HCT116 (cell line): ENCODE measurements around the gene ZBTB42. TPM values are rescaled to one million over a fixed set of nuclear protein-coding genes. Genes with fewer than 3 reads are reported as not detected.

Experiments used
- ATAC-seq: fragments of 200-7000 bp; cut with Tn5 transposase; 2 replicates; pipeline ENCODE4 v1.9.1; 2020; ENCODE audit warnings: mild to moderate bottlenecking, moderate library complexity
- BruUV-seq: library from RNA; stranded (reverse); fragments of 400-500 nt; replicated peaks from 2 replicates; lab custom pipeline; 2021; lab: Mats Ljungman, UMichigan
- CTCF ChIA-PET: fragments of 300-600 bp; sonication (Branson Sonifier 250); formaldehyde crosslinking; loops from one replicate; lab custom pipeline; 2021; ENCODE audit warnings: antibody characterized with exemption; lab: Charles Lee
- POLR2A ChIA-PET: fragments of 300-600, 350-600 bp; sonication (Branson Sonifier 250); formaldehyde crosslinking; loops from one replicate; lab custom pipeline; 2021; ENCODE audit warnings: antibody characterized with exemption; lab: Charles Lee
- RAD21 ChIA-PET, 2 experiments: fragments of 300-600 bp; sonication (Branson Sonifier 250); formaldehyde crosslinking; loops; one replicate each; lab custom pipeline; 2023; ENCODE audit warnings: low total read pairs in 2 of 2; ENCODE audit not compliant: uncharacterized antibody in 2 of 2, unreplicated experiment in 2 of 2, low non-redundant PET in 1 of 2; lab: Charles Lee
- DNase-seq: peaks from one replicate; pipeline ENCODE4 v3.0.0-alpha.2; 2010; ENCODE audit warnings: low read depth, low spot score
- H2AFZ ChIP-seq: fragments of 200-600 bp; shearing (Covaris generic), sonication (generic); 2 replicates; pipeline ENCODE4 v1.6.1; 2017; ENCODE audit warnings: low read depth, mixed run types, mixed read lengths, antibody characterized with exemption, low read length; ENCODE audit not compliant: poor library complexity, severe bottlenecking
- H3K27ac ChIP-seq: 2 replicates; pipeline ENCODE4 v1.5.1; 2012; ENCODE audit warnings: low read depth, low read length
- H3K27me3 ChIP-seq: fragments of 200-600 bp; sonication (generic); 2 replicates; pipeline ENCODE4 v1.6.1; 2016; ENCODE audit warnings: mixed run types, low read length, mixed read lengths; ENCODE audit not compliant: insufficient read depth
- H3K36me3 ChIP-seq, 2 experiments: fragments of 200-500 bp in 1 of 2; fragments of 200-600 bp in 1 of 2; sonication (Bioruptor generic) in 1 of 2; sonication (generic) in 1 of 2; 2 replicates each; pipeline versions ENCODE4 v1.5.1 to v1.6.1; 2014 to 2016; ENCODE audit warnings: low read length in 2 of 2, inconsistent platforms in 1 of 2, mixed read lengths in 1 of 2, mixed run types in 1 of 2; ENCODE audit not compliant: insufficient read depth in 2 of 2, control insufficient read depth in 1 of 2
- H3K4me1 ChIP-seq, 2 experiments: fragments of 200-600 bp in 1 of 2; sonication (generic) in 1 of 2; 2 replicates each; pipeline versions ENCODE4 v1.5.1 to v1.6.1; 2012 to 2017; ENCODE audit warnings: low read length in 2 of 2, inconsistent platforms in 1 of 2, mild to moderate bottlenecking in 1 of 2, mixed read lengths in 1 of 2, mixed run types in 1 of 2, moderate library complexity in 1 of 2; ENCODE audit not compliant: insufficient read depth in 2 of 2, control insufficient read depth in 1 of 2
- H3K4me2 ChIP-seq: fragments of 200-600 bp; sonication (generic); 2 replicates; pipeline ENCODE4 v1.6.1; 2017; ENCODE audit warnings: mixed run types, low read length, mixed read lengths
- H3K4me3 ChIP-seq, 2 experiments: fragments of 200-600 bp in 1 of 2; sonication (generic) in 1 of 2; replicated peaks in 1 of 2; 2 replicates each; pipeline ENCODE4 v1.5.1; 2011 to 2016; ENCODE audit warnings: low read length in 2 of 2, control low read depth in 1 of 2, low read depth in 1 of 2, mild to moderate bottlenecking in 1 of 2, mixed read lengths in 1 of 2, mixed run types in 1 of 2
- H3K79me2 ChIP-seq: fragments of 200-600 bp; sonication (generic); 2 replicates; pipeline ENCODE4 v1.6.1; 2017; ENCODE audit warnings: mild to moderate bottlenecking, mixed run types, low read length, moderate library complexity, mixed read lengths; ENCODE audit not compliant: insufficient read depth
- H3K9ac ChIP-seq: fragments of 200-600 bp; sonication (generic); 2 replicates; pipeline ENCODE4 v1.6.1; 2016; ENCODE audit warnings: low read length, mixed read lengths
- H3K9me2 ChIP-seq: fragments of 200-600 bp; sonication (generic), shearing (Covaris generic); 2 replicates; pipeline ENCODE4 v1.6.1; 2017; ENCODE audit warnings: mixed run types, mild to moderate bottlenecking, moderate library complexity; ENCODE audit not compliant: insufficient read depth
- H3K9me3 ChIP-seq, 2 experiments: fragments of 200-500 bp in 1 of 2; fragments of 200-600 bp in 1 of 2; sonication (Bioruptor generic) in 1 of 2; sonication (generic) in 1 of 2; 2 replicates each; pipeline ENCODE4 v1.6.1; 2014 to 2017; ENCODE audit warnings: low read length in 2 of 2, mixed read lengths in 2 of 2, inconsistent platforms in 1 of 2, low read depth in 1 of 2, mild to moderate bottlenecking in 1 of 2, mixed run types in 1 of 2, moderate library complexity in 1 of 2; ENCODE audit not compliant: control insufficient read depth in 1 of 2, insufficient read depth in 1 of 2
- H4K20me1 ChIP-seq: fragments of 200-600 bp; sonication (generic), shearing (Covaris generic); 2 replicates; pipeline ENCODE4 v1.6.1; 2017; ENCODE audit warnings: mixed run types, mild to moderate bottlenecking, moderate library complexity; ENCODE audit not compliant: insufficient read depth
- ATF3 ChIP-seq: IDR thresholded peaks from 2 replicates; pipeline ENCODE4 v1.6.1; 2012
- CEBPB ChIP-seq: IDR thresholded peaks from 2 replicates; pipeline ENCODE4 v1.6.1; 2012; ENCODE audit warnings: low read depth
- EGR1 ChIP-seq: IDR thresholded peaks from 2 replicates; pipeline ENCODE4 v1.6.1; 2012; ENCODE audit warnings: low read depth
- ELF1 ChIP-seq: IDR thresholded peaks from 2 replicates; pipeline ENCODE4 v1.6.1; 2012; ENCODE audit warnings: low read depth, borderline replicate concordance
- EZH2 ChIP-seq: fragments of 200-600 bp; sonication (generic); IDR thresholded peaks from 2 replicates; pipeline ENCODE4 v1.6.1; 2017; ENCODE audit warnings: antibody characterized with exemption, mixed run types
- FOSL1 ChIP-seq: IDR thresholded peaks from 2 replicates; pipeline ENCODE4 v1.6.1; 2012; ENCODE audit warnings: low read depth
- JUND ChIP-seq: IDR thresholded peaks from 2 replicates; pipeline ENCODE4 v1.6.1; 2012
- POLR2A ChIP-seq: IDR thresholded peaks from 2 replicates; pipeline ENCODE4 v1.7.0; 2011; ENCODE audit warnings: borderline replicate concordance; ENCODE audit not compliant: insufficient read depth, insufficient read length; ENCODE audit errors: extremely low read depth
- POLR2AphosphoS5 ChIP-seq: IDR thresholded peaks from 2 replicates; pipeline ENCODE4 v1.6.1; 2011; ENCODE audit warnings: mild to moderate bottlenecking, low read depth, low read length, moderate library complexity
- RAD21 ChIP-seq: IDR thresholded peaks from 2 replicates; pipeline ENCODE4 v1.6.1; 2012; ENCODE audit warnings: low read depth, mild to moderate bottlenecking
- REST ChIP-seq: IDR thresholded peaks from 2 replicates; pipeline ENCODE4 v1.6.1; 2012; ENCODE audit warnings: low read depth
- SIN3A ChIP-seq: IDR thresholded peaks from 2 replicates; pipeline ENCODE4 v1.6.1; 2012; ENCODE audit warnings: low read depth
- SP1 ChIP-seq: IDR thresholded peaks from 2 replicates; pipeline ENCODE4 v1.6.1; 2012; ENCODE audit warnings: low read depth
- SRF ChIP-seq: IDR thresholded peaks from 2 replicates; pipeline ENCODE4 v1.6.1; 2012; ENCODE audit warnings: low read depth
- TCF7L2 ChIP-seq: IDR thresholded peaks from 2 replicates; pipeline ENCODE4 v1.7.0; 2011; ENCODE audit warnings: borderline replicate concordance, inconsistent platforms; ENCODE audit not compliant: insufficient read depth, insufficient read length; ENCODE audit errors: extremely low read depth
- YY1 ChIP-seq: IDR thresholded peaks from 2 replicates; pipeline ENCODE4 v1.6.1; 2011; ENCODE audit warnings: low read length, low read depth, moderate library complexity, mild to moderate bottlenecking; ENCODE audit not compliant: insufficient replicate concordance; ENCODE audit errors: extremely low read depth
- ZFX ChIP-seq: fragments of 450-650 bp; IDR thresholded peaks from 2 replicates; pipeline ENCODE4 v1.6.1; 2017
- ZNF274 ChIP-seq: fragments of 200-500 bp; sonication (Bioruptor generic); IDR thresholded peaks from 2 replicates; pipeline ENCODE4 v1.6.1; 2014; ENCODE audit warnings: mild to moderate bottlenecking, low read depth, low read length, inconsistent platforms
- intact Hi-C: fragments of 100-400 bp; cut with micrococcal nuclease; formaldehyde crosslinking; loops from 2 replicates; pipeline ENCODE4 v1.10.0; 2022
- total RNA-seq: library from RNA; stranded (reverse); gene quantifications from one replicate; pipeline ENCODE4 v1.2.1, GENCODE V29; 2021; ENCODE audit not compliant: unreplicated experiment
- TF ChIP-seq, protein P1 (sequence below): IDR thresholded peaks from 2 replicates; pipeline ENCODE4 v1.6.1; 2011; ENCODE audit warnings: mild to moderate bottlenecking, low read length, moderate library complexity; ENCODE audit not compliant: insufficient replicate concordance; ENCODE audit errors: extremely low read depth
- TF ChIP-seq, protein P2 (sequence below), 3 experiments: fragments of 200-600 bp in 1 of 3; sonication (generic) in 1 of 3; IDR thresholded peaks in 2 of 3; conservative IDR thresholded peaks in 1 of 3; 2 replicates each; pipeline ENCODE4 v1.5.1; 2012 to 2017; ENCODE audit warnings: low read depth in 2 of 3, low read length in 2 of 3, antibody characterized with exemption in 1 of 3, borderline replicate concordance in 1 of 3, control low read depth in 1 of 3, mild to moderate bottlenecking in 1 of 3, mixed read lengths in 1 of 3, mixed run types in 1 of 3, moderate library complexity in 1 of 3; ENCODE audit not compliant: insufficient read depth in 1 of 3

Gene ZBTB42
- total RNA-seq, 1 experiment from 2014 or later: 4.4 TPM

DNA sequence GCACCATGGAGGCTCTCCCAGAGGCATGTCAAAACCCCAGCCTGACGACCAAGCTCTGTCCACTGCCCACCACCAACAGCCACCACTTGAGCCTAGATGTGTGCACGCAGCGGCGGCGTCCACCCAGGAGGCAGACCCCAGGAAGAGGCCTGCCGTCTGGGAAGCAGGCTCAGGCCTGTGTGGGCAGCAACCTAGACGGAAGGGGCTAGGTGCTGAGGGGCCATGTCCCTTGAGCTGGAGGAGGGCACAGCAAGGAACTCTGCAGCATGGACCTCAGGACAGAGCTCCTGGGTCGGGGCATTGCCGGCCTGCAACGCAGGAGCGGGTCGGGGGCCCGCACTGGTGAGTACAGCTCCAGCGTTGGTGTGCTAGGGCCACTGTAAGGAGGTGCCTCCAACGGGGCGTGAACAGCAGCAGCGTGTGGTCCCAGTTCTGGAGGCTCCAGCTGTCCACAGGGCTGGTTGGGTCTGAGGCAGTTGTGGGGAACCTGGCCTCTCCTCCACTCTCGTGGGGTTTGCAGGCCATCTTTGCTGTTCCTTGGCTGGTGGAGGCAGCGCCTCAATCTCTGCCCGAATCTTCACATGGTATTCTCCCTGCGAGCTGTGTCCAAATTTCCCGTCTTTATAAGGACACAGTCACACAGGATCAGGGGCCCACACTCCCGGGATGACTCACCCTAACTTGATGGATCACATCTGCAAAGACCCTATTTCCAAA is 20.5 kb downstream of the ZBTB42 start:
- TF ChIP-seq ZNF274: no peak
- no peak for TF ChIP-seq EGR1
- TF ChIP-seq POLR2A: no peak
- no peak for TF ChIP-seq SRF
- no peak for TF ChIP-seq ATF3
- no peak for TF ChIP-seq SP1
- no peak for TF ChIP-seq RAD21
- no peak for TF ChIP-seq TCF7L2
- TF ChIP-seq YY1: no peak
- no peak for TF ChIP-seq FOSL1
- TF ChIP-seq, protein P1, sequence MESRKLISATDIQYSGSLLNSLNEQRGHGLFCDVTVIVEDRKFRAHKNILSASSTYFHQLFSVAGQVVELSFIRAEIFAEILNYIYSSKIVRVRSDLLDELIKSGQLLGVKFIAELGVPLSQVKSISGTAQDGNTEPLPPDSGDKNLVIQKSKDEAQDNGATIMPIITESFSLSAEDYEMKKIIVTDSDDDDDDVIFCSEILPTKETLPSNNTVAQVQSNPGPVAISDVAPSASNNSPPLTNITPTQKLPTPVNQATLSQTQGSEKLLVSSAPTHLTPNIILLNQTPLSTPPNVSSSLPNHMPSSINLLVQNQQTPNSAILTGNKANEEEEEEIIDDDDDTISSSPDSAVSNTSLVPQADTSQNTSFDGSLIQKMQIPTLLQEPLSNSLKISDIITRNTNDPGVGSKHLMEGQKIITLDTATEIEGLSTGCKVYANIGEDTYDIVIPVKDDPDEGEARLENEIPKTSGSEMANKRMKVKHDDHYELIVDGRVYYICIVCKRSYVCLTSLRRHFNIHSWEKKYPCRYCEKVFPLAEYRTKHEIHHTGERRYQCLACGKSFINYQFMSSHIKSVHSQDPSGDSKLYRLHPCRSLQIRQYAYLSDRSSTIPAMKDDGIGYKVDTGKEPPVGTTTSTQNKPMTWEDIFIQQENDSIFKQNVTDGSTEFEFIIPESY: no peak
- TF ChIP-seq JUND: no peak
- no peak for TF ChIP-seq POLR2AphosphoS5
- no peak for TF ChIP-seq ZFX
- no peak for TF ChIP-seq REST
- no peak for TF ChIP-seq CEBPB
- no peak for TF ChIP-seq ELF1
- TF ChIP-seq SIN3A: no peak
- TF ChIP-seq, protein P2, sequence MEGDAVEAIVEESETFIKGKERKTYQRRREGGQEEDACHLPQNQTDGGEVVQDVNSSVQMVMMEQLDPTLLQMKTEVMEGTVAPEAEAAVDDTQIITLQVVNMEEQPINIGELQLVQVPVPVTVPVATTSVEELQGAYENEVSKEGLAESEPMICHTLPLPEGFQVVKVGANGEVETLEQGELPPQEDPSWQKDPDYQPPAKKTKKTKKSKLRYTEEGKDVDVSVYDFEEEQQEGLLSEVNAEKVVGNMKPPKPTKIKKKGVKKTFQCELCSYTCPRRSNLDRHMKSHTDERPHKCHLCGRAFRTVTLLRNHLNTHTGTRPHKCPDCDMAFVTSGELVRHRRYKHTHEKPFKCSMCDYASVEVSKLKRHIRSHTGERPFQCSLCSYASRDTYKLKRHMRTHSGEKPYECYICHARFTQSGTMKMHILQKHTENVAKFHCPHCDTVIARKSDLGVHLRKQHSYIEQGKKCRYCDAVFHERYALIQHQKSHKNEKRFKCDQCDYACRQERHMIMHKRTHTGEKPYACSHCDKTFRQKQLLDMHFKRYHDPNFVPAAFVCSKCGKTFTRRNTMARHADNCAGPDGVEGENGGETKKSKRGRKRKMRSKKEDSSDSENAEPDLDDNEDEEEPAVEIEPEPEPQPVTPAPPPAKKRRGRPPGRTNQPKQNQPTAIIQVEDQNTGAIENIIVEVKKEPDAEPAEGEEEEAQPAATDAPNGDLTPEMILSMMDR (IDR thresholded peaks at IDR 0.05 in 2 of 3, conservative IDR thresholded peaks at IDR 0.05 in 1 of 3; ENCODE audit: borderline replicate concordance in 1 of 3, insufficient read depth in 1 of 3, low read depth in 2 of 3, low read length in 2 of 3): no peak
- TF ChIP-seq EZH2: no peak
- TF ChIP-seq, all 23 proteins: peak for 0
- no TSS peak for BruUV-seq
- ATAC-seq: no peak
- ChIA-PET POLR2A (interaction anchor here (1.0 kb wide), 1 partner anchor 69 kb away, joined by 4 read pairs; the partner anchor contains the start of gene SIVA1), RAD21 (interaction anchor here in 1 of 2 experiments (0.7 kb wide), 1 partner anchor 17 kb away, joined by 4 read pairs; no protein-coding TSS in a partner anchor), CTCF (no interaction called here)
- Histone ChIP-seq H3K9me2 (no peaks in the 10 kb centered on the region), H3K36me3 (no peaks in the 10 kb centered on the region), H3K4me1 (peaks cover 17 to 29% of the 10 kb centered on the region in 2 experiments), H4K20me1 (no peaks in the 10 kb centered on the region), H3K9me3 (peaks cover 0 to 7% of the 10 kb centered on the region in 2 experiments; a peak in 1 of 4 replicates), H3K4me2 (no peak overlapping the region), H3K27me3 (no peaks in the 10 kb centered on the region), H3K27ac (no peak overlapping the region), H3K4me3 (no peak overlapping the region), H2AFZ (no peak overlapping the region), H3K79me2 (peaks cover 8% of the 10 kb centered on the region), H3K9ac (no peak overlapping the region)
- intact Hi-C loops: no loop called here
- DNase-seq: no peak
